Naive B cell (primary cell): ENCODE data around the gene EDC3. TPM values are rescaled to one million over a fixed set of nuclear protein-coding genes. Genes with fewer than 3 reads are reported as not detected.

Source experiments
- ATAC-seq, 2 donors: fragments of 150-1000 bp; cut with Tn5 transposase; 2 replicates each; pipeline ENCODE4 v1.10.0; 2021; ENCODE audit warnings: low read depth in 2 of 2, mild to moderate bottlenecking in 2 of 2, moderate library complexity in 2 of 2
- DNase-seq: peaks from one replicate; pipeline ENCODE4 v3.0.0; 2022
- H3K27ac Mint-ChIP-seq, 6 donors: one replicate each; pipeline ENCODE4 v1.8.0; 2020 to 2022; ENCODE audit warnings: mild to moderate bottlenecking in 6 of 6, mixed read lengths in 6 of 6, moderate library complexity in 5 of 6, inconsistent platforms in 2 of 6
- H3K27me3 Mint-ChIP-seq, 3 donors: one replicate each; pipeline ENCODE4 v1.8.0; 2021 to 2022; ENCODE audit warnings: mixed read lengths in 3 of 3, mild to moderate bottlenecking in 1 of 3
- H3K36me3 Mint-ChIP-seq, 2 donors: one replicate each; pipeline ENCODE4 v1.8.0; 2020 to 2022; ENCODE audit warnings: mixed read lengths in 2 of 2, inconsistent platforms in 1 of 2, mild to moderate bottlenecking in 1 of 2
- H3K4me1 Mint-ChIP-seq, 3 donors: one replicate each; pipeline ENCODE4 v1.8.0; 2020 to 2022; ENCODE audit warnings: mixed read lengths in 3 of 3, inconsistent platforms in 1 of 3, mild to moderate bottlenecking in 1 of 3, moderate library complexity in 1 of 3
- H3K4me3 Mint-ChIP-seq, 8 donors: one replicate each; pipeline ENCODE4 v1.8.0; 2020 to 2022; ENCODE audit warnings: mild to moderate bottlenecking in 8 of 8, mixed read lengths in 8 of 8, moderate library complexity in 8 of 8, inconsistent platforms in 2 of 8
- H3K9me3 Mint-ChIP-seq, 7 donors: one replicate each; pipeline ENCODE4 v1.8.0; 2020 to 2022; ENCODE audit warnings: mixed read lengths in 7 of 7, mild to moderate bottlenecking in 5 of 7, inconsistent platforms in 2 of 7, moderate library complexity in 1 of 7
- polyA plus RNA-seq, 6 donors: library from polyadenylated mRNA; unstranded; fragments of 300-500 nt; fragmentation: Illumina TruSeq; gene quantifications; one replicate each; pipeline ENCODE4 v1.2.3, GENCODE V29; 2021; ENCODE audit warnings: low read depth in 6 of 6

The EDC3 gene
- polyA plus RNA-seq, 6 donors from 2014 or later = 14.4 to 30.1 (median 24.1) TPM

- DNase-seq (no peak), ATAC-seq (no peak)
- H3K9me3 Mint-ChIP-seq = no peaks in the 10 kb centered on the region
- no peaks in the 10 kb centered on the region for H3K27me3 Mint-ChIP-seq
- H3K4me1 Mint-ChIP-seq = no peaks in the 10 kb centered on the region
- H3K36me3 Mint-ChIP-seq = peaks cover 4 to 8% of the 10 kb centered on the region in 2 donors
- no peak overlapping the region for H3K4me3 Mint-ChIP-seq
- H3K27ac Mint-ChIP-seq = no peak overlapping the region
These were observed 110.0 kb downstream of the EDC3 start for GRCh38 chr15:74585857-74586256.

- H3K27ac Mint-ChIP-seq = no peak overlapping the region
- no peak overlapping the region for H3K4me3 Mint-ChIP-seq
- H3K9me3 Mint-ChIP-seq = no peaks in the 10 kb centered on the region
- H3K4me1 Mint-ChIP-seq = no peaks in the 10 kb centered on the region
- peaks cover 4 to 8% of the 10 kb centered on the region in 2 donors for H3K36me3 Mint-ChIP-seq
- ATAC-seq (no peak), DNase-seq (no peak)
- H3K27me3 Mint-ChIP-seq = no peaks in the 10 kb centered on the region
These were observed 110.6 kb downstream of the EDC3 start for GRCh38 chr15:74585191-74585590.

- Mint-ChIP-seq H3K27ac (peak overlapping the region in 1 of 6 donors; percentile 73), H3K9me3 (no peaks in the 10 kb centered on the region), H3K4me1 (no peaks in the 10 kb centered on the region), H3K27me3 (no peaks in the 10 kb centered on the region), H3K4me3 (no peak overlapping the region), H3K36me3 (peaks cover 4% of the 10 kb centered on the region in 2 donors)
- ATAC-seq = no peak
- no peak for DNase-seq
These were observed 111.0 kb downstream of the EDC3 start for GRCh38 chr15:74584779-74585178.

GRCh38 chr15:74584204-74584603 is 111.6 kb downstream of the EDC3 start:
- H3K4me1 Mint-ChIP-seq = no peaks in the 10 kb centered on the region
- DNase-seq (no peak), ATAC-seq (no peak)
- no peaks in the 10 kb centered on the region for H3K9me3 Mint-ChIP-seq
- no peaks in the 10 kb centered on the region for H3K27me3 Mint-ChIP-seq
- H3K36me3 Mint-ChIP-seq = peaks cover 0 to 4% of the 10 kb centered on the region in 2 donors
- H3K27ac Mint-ChIP-seq = peak overlapping the region in 1 of 6 donors; percentile 3
- peak overlapping the region in 1 of 8 donors; percentile 5 for H3K4me3 Mint-ChIP-seq

Other genes with a start within 250 kb of the EDC3 start
- 100 to 1,000 TPM; 113 to 143 (median 134) TPM for gene UBL7, start 234.9 kb downstream of the EDC3 start, polyA plus RNA-seq
- 10 to 100 TPM in 1 of 6 donors, 1 to 10 TPM in 5; 3.0 to 13.6 (median 5.4) TPM for gene ARID3B, start 154.8 kb downstream of the EDC3 start, polyA plus RNA-seq
- gene CLK3, start 80.2 kb downstream of the EDC3 start, polyA plus RNA-seq = 100 to 1,000 TPM in 1 of 6 donors, 10 to 100 TPM in 5; 53.1 to 118 (median 61.9) TPM
- not detected for gene CYP1A1, start 29.5 kb upstream of the EDC3 start, polyA plus RNA-seq
- not detected for gene CYP1A2, start 52.8 kb upstream of the EDC3 start, polyA plus RNA-seq
- 100 to 1,000 TPM; 176 to 273 (median 216) TPM for gene CSK, start 86.1 kb upstream of the EDC3 start, polyA plus RNA-seq
- gene LMAN1L, start 116.8 kb upstream of the EDC3 start, polyA plus RNA-seq = not detected
- gene CPLX3, start 130.6 kb upstream of the EDC3 start, polyA plus RNA-seq = not detected
- gene ULK3, start 147.1 kb upstream of the EDC3 start, polyA plus RNA-seq = 10 to 100 TPM in 5 of 6 donors, 1 to 10 TPM in 1; 9.3 to 21.5 (median 13.1) TPM
- 100 to 1,000 TPM; 102 to 122 (median 110) TPM for gene SCAMP2, start 177.3 kb upstream of the EDC3 start, polyA plus RNA-seq
- 10 to 100 TPM; 54.3 to 70.0 (median 57.7) TPM for gene MPI, start 194.0 kb upstream of the EDC3 start, polyA plus RNA-seq
- gene FAM219B, start 210.8 kb upstream of the EDC3 start, polyA plus RNA-seq = 10 to 100 TPM; 16.7 to 31.4 (median 22.2) TPM
- gene COX5A, start 242.0 kb upstream of the EDC3 start, polyA plus RNA-seq = 100 to 1,000 TPM; 250 to 322 (median 270) TPM